ENCODE measurements around the gene KIAA0930. TPM values are rescaled to one million over a fixed set of nuclear protein-coding genes. Genes with fewer than 3 reads are reported as not detected.

The KIAA0930 gene
- total RNA-seq, 1 experiment from 2014 or later = 15.2 TPM

DNA sequence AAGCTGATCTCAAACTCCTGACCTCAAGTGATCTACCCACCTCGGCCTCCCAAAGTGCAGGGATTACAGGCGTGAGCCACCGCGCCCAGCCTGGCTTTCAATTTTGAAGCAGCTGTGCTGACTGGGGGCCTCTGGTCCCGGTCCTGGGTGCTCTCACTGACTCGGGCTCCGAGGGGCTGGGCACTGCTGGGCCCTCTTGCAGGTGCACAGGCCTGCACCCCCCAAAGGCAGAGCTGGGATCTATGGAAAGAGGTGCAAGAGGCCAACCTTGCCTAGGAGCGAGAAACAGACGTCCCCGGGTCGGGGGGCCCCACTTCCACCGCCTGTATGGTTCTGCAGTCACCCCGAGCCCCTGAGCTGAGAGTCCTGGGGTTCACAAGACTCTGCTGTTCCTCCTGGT is 33.2 kb downstream of the KIAA0930 start:
- no peaks in the 10 kb centered on the region for H3K9me3 ChIP-seq (replicated peaks)
- no peaks in the 10 kb centered on the region for H3K4me1 ChIP-seq
- H3K27me3 ChIP-seq = no peaks in the 10 kb centered on the region
- H3K36me3 ChIP-seq = no peaks in the 10 kb centered on the region
- DNase-seq = no peak
- H3K27ac ChIP-seq = no peak overlapping the region
- no peak overlapping the region for H3K4me3 ChIP-seq

DNA sequence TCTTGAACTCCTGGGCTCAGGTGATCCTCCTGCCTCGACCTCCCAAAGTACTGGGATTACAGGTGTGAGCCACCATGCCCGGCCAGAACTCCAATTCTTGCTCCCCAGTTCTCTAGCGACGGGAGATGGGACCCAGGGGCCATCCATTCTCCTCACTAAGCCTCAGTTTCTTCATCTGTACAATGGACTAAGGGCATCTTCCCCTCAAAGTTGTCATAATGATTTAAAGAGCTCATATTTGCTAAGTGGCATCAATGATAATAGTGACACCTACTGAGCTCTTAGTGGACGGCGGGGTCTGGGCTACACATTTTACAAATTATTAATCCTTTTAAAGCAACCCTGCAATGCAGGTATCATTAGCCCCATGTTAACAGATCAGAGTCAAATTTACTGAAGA is 34.5 kb downstream of the KIAA0930 start:
- DNase-seq = no peak
- no peak overlapping the region for H3K4me3 ChIP-seq
- no peaks in the 10 kb centered on the region for H3K36me3 ChIP-seq
- H3K27me3 ChIP-seq = no peaks in the 10 kb centered on the region
- peaks cover 12% of the 10 kb centered on the region for H3K4me1 ChIP-seq
- no peak overlapping the region for H3K27ac ChIP-seq
- H3K9me3 ChIP-seq (replicated peaks) = no peaks in the 10 kb centered on the region

DNA sequence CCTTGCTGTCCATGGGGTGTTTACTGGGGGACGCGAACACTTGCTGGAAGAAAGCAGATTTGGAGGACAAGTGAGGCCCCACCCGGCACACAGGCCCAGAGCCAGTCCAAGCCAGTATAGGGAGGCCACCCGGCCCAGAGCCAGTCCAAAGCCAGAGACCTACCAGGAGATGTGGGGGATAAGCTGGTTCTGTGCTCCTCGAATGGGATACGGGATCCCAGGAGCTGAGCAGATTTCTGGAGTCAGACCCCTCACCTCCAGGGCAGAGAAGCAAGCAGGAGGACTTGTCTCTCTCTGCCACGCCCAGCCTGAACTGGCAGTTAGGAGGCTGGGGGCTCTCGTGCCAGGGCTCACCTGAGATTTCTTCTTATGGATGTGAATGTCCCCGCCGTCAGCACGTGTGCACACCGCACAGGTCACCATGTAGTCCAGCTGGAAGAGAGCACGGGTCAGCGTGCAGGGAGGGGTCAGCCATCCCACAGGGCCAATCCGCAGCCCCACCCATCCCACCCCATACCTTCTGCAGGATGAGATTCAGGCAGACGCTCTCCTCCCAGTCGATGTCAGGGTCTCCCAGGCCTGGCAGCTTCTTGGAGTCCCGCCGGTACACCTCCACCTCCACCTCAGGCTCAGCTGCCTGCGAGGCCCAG is 35.3 kb downstream of the KIAA0930 start:
- no peaks in the 10 kb centered on the region for H3K36me3 ChIP-seq
- H3K27ac ChIP-seq = no peak overlapping the region
- no peak for DNase-seq
- no peaks in the 10 kb centered on the region for H3K9me3 ChIP-seq (replicated peaks)
- H3K4me1 ChIP-seq = peaks cover 20% of the 10 kb centered on the region
- no peak overlapping the region for H3K4me3 ChIP-seq
- H3K27me3 ChIP-seq = no peaks in the 10 kb centered on the region

DNA sequence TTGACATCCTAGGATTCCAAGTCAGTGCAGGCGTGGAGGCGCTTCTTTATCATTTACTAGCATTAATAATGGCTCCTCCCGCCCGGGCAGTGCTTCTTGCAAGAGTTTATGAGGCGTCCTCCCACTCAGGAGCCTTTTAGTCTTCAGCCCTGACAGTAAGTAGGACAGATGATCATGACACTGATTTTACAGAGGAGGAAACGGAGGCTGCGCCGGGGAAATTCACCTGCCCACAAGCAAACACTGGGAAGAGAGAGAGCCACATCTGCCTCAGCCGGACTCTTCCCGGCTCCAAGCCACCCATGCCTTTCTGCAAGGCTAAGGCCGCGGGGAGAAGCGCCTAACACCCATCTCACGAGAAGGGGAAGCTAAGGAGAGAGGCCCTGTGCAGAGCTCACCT is 35.9 kb downstream of the KIAA0930 start:
- H3K27ac ChIP-seq = no peak overlapping the region
- DNase-seq = no peak
- no peaks in the 10 kb centered on the region for H3K9me3 ChIP-seq (replicated peaks)
- no peaks in the 10 kb centered on the region for H3K27me3 ChIP-seq
- no peaks in the 10 kb centered on the region for H3K36me3 ChIP-seq
- H3K4me1 ChIP-seq = peaks cover 23% of the 10 kb centered on the region
- no peak overlapping the region for H3K4me3 ChIP-seq

DNA sequence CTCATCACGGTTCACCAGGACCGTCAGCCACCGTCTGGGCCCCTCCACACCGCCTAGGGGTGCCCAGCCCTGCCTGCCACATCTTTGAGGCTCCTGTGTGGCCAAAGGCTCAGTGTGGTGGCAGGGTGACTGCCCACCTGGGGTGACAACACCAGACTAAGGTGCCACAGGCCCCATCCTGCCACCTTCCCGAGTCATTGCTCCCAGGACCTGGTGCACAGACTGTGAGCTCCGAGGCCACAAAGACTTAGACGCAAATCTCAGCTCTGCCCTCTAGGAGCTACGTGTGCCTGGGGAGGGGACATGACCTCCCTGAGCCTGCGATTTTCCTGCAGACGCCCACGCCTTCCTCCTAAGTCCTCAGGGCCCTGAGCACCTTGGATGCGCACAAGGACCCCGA is 36.5 kb downstream of the KIAA0930 start:
- Histone ChIP-seq H3K4me1 (peaks cover 23% of the 10 kb centered on the region), H3K27me3 (no peaks in the 10 kb centered on the region), H3K4me3 (no peak overlapping the region), H3K27ac (no peak overlapping the region), H3K9me3 (replicated peaks) (no peaks in the 10 kb centered on the region), H3K36me3 (no peaks in the 10 kb centered on the region)
- no peak for DNase-seq

DNA sequence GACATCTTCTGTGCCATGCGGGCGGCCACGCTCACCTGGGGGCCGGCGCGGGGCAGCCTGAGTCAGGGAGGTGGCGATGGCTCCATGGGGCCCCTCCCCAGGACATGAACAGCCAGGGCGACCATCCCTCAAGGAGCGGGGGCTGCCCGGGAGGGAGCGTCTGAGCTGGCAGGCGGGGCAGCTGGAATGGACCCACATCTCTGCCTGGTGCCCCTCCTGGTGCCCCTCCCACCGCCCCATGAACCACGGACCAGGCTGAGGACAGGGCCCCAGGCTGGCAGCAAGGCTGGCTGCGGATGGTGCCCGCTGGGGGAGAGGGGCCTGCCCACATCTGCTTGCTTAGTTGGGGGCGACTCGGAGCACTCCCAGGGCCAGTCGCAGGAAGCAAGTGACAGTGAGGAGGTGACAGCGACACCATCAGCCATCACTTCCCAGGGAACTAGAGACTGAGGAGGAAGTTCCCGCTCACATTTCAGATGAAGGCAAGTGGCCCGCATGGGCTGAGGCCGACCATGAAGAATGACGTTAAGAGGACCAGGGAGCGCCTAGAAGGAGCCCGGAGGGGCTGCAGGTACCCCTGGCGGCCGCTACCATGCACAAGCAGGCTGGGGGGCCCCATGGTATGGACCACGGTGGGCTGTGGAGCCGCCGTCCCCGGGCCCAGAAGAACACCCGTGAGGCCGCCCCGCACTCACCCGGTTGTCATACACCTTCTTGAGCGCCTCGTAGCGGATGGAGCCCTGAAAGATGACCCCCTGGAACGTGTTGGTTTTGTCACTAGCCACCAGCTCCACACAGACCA is 37.3 kb downstream of the KIAA0930 start:
- peaks cover 23% of the 10 kb centered on the region for H3K4me1 ChIP-seq
- no peak for DNase-seq
- H3K4me3 ChIP-seq = no peak overlapping the region
- H3K27me3 ChIP-seq = no peaks in the 10 kb centered on the region
- no peak overlapping the region for H3K27ac ChIP-seq
- no peaks in the 10 kb centered on the region for H3K9me3 ChIP-seq (replicated peaks)
- H3K36me3 ChIP-seq = no peaks in the 10 kb centered on the region

DNA sequence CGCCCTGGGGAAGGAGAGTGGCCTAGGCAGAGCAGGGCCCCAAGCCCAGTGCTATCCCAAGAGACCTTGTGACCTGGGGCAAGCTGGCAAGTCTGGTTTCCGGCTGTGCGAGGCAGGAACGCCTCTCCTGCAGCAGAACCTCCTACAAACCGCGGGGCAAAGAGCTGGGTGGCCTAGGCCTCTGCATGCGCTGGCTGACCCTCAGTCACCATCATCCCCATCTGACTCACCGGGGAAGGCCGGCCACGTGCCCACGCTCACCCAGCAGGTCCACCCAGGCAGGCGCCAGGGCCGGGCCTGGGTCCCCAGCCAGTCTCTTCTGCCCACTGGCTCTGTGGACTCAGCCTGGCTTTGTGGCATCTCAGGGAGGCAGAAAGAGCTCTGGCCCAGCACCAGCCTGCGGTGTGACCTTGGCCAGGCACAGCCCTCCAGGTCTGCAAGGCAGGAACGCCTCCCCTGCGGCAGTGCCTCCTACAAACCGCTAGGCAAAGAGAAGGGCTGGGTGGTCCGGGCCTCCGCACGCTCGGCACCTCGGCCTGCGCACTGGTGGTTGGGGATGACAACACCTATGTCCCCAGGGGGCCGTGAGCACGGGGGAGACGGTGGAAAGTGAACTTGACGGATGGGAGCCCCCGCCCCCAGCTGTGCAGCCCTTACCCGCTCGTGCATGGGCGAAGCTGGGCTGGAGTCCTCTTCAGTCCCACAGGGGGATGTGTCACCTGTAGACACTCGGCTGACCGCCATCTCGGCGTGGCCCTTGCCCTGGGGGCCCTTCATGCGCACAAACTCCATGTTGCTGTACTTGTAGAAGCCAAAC is 38.2 kb downstream of the KIAA0930 start:
- Histone ChIP-seq H3K4me3 (no peak overlapping the region), H3K27me3 (no peaks in the 10 kb centered on the region), H3K9me3 (replicated peaks) (no peaks in the 10 kb centered on the region), H3K27ac (peak overlapping the region; percentile 85), H3K4me1 (peaks cover 23% of the 10 kb centered on the region), H3K36me3 (no peaks in the 10 kb centered on the region)
- no peak for DNase-seq

DNA sequence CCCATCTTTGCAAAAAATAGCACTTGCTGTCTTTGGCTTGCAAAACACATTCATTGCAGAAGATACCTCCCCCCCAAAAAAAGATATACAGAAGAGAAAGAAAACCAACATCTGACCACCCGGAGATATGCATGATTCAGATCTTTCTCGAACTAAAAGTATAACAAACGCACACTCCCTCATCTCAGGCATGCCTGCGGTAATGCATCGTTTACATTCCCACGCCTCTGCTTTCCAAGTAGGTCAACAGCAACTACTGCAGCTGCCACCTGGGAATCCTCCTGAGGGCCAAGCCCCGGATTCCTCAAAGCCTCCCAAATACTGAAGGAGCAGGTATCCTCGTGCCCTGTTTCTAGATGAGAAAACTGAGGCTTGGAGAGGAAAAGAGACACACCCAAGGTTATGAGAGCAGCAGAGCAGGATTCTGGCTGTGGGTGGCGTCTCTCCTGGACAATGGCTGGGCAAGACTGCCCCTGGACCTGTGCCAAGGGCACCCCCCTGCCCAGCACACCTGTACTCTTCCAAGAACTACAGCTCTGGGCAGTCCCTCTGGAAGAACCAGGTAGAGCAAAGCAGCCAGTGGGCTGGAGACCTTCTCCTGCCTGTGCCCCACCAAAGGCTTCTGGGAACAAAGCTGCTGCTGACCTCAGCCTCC is 38.9 kb downstream of the KIAA0930 start:
- no peaks in the 10 kb centered on the region for H3K27me3 ChIP-seq
- peaks cover 23% of the 10 kb centered on the region for H3K4me1 ChIP-seq
- DNase-seq = peak; percentile 60 to 66
- H3K36me3 ChIP-seq = no peaks in the 10 kb centered on the region
- H3K27ac ChIP-seq = peak overlapping the region; percentile 85
- no peaks in the 10 kb centered on the region for H3K9me3 ChIP-seq (replicated peaks)
- H3K4me3 ChIP-seq = no peak overlapping the region

DNA sequence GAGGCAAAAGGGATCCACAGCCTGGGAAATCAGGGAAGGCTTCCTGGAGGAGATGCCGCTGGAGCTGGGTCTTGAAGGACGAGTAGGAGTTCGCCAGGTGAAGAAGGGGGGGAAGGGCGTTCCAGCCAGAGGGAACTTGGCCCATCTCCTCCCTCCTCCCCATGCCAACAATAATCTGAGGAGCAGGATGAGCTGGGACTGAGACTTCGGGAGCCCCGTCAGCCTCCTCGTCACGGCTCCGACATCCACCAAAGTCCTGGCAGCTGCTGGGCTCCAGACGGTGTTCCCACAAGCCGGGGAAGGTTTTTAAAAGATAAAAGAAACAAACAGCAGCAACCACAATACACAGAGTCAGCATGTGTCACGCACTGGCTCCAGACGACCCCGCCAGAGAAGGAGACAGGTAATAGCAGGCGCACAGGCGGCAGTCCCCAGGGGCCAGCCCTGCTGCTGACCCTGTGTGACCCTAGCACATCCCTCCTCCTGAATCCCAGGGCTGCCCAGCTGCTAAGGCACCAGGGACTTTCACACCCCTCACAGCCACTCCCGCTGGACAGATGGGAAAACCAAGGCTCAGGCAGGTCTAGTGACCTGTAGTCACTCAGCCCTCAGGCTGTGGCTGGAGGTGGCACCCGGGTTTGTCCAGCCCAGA is 39.7 kb downstream of the KIAA0930 start:
- H3K9me3 ChIP-seq (replicated peaks) = no peaks in the 10 kb centered on the region
- no peak overlapping the region for H3K4me3 ChIP-seq
- H3K4me1 ChIP-seq = peaks cover 23% of the 10 kb centered on the region
- peak overlapping the region; percentile 85 for H3K27ac ChIP-seq
- peak; percentile 56 to 65 for DNase-seq
- H3K36me3 ChIP-seq = no peaks in the 10 kb centered on the region
- H3K27me3 ChIP-seq = no peaks in the 10 kb centered on the region

DNA sequence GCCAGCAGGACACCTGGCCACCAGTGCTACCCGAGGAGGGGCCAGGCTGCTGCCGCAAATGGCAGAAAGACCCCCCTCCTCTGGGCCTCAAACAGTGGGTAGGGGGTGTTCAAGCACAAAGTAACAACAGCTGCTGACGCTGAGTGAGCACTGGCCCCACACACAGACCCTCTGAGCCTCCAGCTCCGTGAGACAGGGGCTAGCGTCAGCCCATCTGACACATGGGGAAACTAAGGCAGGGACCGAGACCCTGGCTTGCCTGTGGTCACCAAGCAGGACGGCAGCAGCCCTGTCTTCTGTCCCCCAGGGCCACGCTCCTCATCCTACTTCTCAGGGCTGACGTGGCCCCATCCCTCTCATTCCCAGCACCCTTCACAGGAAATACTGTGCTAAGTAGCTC is 40.5 kb downstream of the KIAA0930 start:
- H3K9me3 ChIP-seq (replicated peaks) = no peaks in the 10 kb centered on the region
- H3K4me1 ChIP-seq = peaks cover 23% of the 10 kb centered on the region
- H3K27me3 ChIP-seq = no peaks in the 10 kb centered on the region
- no peaks in the 10 kb centered on the region for H3K36me3 ChIP-seq
- H3K4me3 ChIP-seq = no peak overlapping the region
- peak overlapping the region; percentile 85; the same call in 1 of the 2 replicates for H3K27ac ChIP-seq
- no peak for DNase-seq

DNA sequence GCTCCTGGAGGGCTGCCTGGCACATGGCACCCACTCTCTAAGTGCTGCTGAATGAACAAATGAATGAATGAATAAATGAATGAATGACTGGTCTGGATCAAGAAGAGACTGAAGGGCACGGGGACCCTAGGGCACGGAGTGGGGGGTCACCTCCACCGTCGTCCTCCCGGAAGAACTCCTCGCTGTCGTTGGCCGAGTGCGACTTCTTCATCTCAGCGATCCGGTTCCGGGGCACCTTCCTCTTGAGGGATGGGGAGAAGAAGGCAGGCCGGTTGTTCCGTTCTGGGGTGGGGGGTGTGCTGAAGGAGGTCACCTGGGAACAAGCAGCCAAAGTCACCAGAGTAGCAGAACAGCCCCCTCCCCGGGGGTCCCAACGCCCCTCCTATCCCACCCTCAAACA is 41.0 kb downstream of the KIAA0930 start:
- H3K4me1 ChIP-seq = peaks cover 23% of the 10 kb centered on the region
- H3K36me3 ChIP-seq = no peaks in the 10 kb centered on the region
- no peak for DNase-seq
- H3K27me3 ChIP-seq = no peaks in the 10 kb centered on the region
- no peak overlapping the region for H3K4me3 ChIP-seq
- no peaks in the 10 kb centered on the region for H3K9me3 ChIP-seq (replicated peaks)
- no peak overlapping the region for H3K27ac ChIP-seq

DNA sequence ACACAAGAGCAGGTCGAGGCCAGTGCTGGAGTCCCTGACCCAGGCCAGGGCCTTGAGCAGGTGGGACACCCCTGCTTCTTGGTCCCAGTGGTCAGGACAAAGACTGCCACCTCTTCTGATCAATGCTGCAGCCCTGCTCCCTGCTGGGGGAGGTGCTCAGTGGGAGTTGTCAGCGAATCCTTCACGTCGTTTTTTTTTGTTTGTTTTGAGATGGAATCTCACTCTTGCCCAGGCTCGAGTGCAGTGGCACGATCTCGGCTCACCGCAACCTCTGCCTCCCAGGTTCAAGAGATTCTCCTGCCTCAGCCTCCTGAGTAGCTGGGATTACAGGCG is 42.3 kb downstream of the KIAA0930 start:
- Histone ChIP-seq H3K9me3 (replicated peaks) (no peaks in the 10 kb centered on the region), H3K4me1 (peaks cover 23% of the 10 kb centered on the region), H3K4me3 (no peak overlapping the region), H3K36me3 (no peaks in the 10 kb centered on the region), H3K27me3 (no peaks in the 10 kb centered on the region), H3K27ac (no peak overlapping the region)
- no peak for DNase-seq

DNA sequence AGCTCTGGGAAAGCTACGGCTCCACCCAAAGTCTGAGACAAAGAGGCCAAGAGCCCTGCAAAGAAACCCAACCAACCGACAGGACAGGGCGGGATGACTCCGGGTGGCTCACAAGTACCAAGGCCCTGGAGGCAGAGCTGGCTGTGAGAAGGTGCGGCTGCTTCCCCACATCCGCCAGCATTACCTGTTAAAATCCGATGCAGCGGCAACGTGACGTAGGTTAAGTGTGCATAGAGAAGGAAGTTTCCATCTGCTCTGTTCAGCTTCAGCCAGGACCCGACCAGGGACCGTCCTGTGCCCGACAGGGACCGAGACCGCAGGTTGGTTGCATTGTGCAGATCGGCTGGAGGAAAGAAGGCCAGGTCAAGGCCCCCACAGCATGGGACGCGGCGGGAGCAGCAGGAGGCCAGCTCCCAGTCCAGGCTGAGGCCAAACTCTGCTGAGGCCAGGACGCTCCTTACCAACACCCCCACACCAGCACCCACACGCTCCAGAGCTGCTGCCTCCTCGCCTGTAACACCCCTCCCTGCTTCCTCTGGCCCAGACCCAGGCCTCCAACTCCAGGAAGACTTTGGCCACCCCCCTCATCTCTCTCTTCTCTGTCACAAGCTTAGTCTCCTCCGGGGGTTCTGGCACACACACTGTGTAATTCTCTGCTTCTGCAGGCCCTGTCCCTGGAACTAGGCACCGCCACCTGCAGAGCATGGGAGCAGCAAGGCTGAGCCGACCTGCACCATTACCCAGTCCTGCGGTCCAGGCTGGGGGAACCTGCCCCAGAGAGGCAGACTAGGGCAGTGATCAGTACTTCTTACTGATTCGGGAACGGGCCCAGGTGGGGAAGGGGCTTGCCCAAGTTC is 42.9 kb downstream of the KIAA0930 start:
- Histone ChIP-seq H3K4me3 (no peak overlapping the region), H3K27ac (no peak overlapping the region), H3K4me1 (peaks cover 23% of the 10 kb centered on the region), H3K27me3 (no peaks in the 10 kb centered on the region), H3K9me3 (replicated peaks) (no peaks in the 10 kb centered on the region), H3K36me3 (no peaks in the 10 kb centered on the region)
- DNase-seq = no peak
